GM18870 (cell line): ENCODE measurements around the gene GCLC.

Experiments
- ATAC-seq: cut with Tn5 transposase; IDR thresholded peaks from one replicate; pipeline ENCODE4 v1.9.1; 2021; ENCODE audit warnings: moderate library complexity; ENCODE audit not compliant: unreplicated experiment

GCLC gene

DNA sequence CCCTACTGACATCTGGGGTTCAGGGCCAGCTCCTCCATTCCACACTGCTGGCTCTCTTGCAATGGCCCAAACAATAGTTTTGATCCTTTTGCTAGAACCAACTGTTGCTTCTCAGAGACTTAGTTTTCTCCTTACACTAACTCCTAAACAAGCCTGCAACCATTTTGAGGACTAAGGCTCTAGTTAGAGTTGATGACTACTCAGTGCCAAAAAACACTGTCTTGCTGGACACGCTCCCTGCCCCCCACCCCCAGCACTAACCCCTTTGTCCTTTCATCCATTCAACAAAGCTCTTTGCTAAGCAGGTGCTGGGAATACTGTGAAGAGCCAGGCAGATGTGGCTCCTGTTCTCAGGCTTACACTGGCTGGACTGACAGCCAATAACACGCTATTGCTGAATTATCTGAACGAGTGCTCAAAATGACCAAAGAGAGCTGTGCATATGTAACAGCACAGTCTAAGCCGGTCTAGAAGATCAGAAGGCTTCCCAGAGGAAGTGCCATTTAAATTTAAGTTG is 17.6 kb downstream of the GCLC start:
- no peak for ATAC-seq

DNA sequence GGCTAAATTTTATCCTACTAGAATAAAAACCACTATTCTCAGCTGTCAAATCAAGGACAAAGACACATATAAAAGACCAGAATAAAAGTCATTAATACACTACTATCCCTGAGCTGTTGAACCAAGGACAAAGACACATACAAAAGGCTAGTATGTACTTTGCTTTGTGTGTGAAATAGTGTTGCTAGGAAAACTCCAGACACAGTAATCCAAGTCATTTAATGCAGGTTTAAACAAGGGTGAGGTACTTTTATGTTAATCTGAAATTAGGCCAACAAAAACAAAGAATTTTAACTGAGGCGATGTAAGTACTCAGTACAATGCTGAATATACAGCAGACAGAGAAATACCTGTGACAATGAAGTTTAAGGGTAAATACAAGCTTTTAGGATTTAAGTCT is 18.9 kb downstream of the GCLC start:
- no peak for ATAC-seq

DNA sequence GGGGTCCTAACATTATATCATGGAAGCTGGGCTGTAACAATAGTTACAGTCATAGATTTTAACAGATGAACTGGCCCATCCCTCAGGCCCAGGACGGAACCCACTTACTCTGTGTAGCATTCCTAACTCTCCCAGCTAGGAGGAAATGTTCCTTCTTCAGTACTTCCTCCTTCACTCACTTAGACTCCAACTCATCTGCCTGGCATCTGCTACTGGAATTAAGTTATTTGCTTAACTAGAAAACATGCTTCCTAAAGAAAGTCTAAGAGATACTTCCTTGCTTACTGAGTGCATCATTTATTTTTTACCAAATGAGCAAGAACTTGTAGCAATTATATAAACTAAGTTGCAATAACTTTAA is 20.5 kb downstream of the GCLC start:
- no peak for ATAC-seq

DNA sequence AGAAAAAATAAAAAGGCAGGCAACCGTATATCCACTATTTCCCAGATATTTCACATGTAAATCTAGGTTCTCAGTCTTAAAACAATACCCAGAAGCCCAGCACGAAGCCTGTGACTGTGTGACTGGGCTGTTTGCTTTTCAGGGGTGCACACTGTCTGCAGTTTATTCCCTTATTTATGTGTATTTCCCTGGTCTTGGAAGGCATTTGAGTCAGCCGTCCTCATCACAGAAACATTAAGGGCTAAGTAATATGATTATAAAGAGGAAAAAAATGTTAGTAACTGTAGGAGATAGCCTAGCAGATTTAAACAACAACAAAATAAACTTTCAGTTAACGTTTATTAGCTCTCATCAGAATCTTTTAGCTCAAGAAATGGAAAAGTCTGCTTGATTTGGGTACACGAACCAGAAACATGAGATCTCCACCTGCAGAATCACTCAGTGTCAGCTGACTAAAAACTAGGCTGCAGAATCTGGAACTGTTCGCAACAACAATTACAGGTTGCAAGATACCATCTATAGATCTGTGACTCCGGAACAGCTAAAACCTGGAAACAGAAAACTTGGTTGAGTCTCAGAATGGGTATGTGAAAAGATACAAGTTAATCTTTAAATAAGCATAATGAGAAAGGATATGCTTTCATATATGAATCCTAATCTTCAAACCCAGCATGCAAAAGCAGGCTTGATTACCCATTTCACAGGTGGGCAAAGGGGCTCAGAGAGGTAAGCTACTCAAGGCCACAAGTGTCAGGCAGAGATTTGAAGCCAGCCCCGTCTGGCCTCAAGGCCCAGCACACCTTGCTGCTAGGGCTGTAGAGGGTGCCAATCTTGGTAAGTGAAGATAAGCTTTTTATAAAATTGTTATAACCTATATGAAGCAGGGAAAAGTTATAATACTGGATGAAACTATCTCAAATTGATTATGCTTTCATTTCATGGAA is 21.1 kb downstream of the GCLC start:
- no peak for ATAC-seq

DNA sequence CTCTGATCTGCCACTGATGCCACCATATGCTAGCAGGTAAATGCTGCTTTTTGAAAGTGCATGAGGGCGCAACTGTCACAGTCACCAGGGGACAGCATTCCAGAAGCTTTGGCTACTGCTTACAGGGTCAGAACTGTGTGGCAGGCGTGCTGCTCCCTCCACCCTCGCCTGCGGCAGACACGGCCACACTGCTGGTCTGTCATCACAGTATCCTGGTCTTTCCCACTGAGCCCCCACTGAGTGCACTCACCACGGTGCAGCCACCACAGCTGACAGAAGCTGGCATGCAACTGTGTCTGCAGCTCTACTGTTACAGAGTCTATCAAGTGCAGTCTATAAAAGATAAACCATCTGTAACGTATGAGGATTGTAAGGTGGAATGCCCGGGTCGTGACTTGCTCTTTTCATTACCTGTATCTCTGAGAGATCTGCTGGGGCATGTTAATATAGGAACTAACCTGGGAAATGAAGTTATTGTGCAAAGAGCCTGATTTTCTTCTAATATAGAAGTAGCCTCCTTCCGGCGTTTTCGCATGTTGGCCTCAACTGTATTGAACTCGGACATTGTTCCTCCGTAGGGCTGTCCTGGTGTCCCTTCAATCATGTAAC is 24.5 kb downstream of the GCLC start:
- no peak for ATAC-seq

DNA sequence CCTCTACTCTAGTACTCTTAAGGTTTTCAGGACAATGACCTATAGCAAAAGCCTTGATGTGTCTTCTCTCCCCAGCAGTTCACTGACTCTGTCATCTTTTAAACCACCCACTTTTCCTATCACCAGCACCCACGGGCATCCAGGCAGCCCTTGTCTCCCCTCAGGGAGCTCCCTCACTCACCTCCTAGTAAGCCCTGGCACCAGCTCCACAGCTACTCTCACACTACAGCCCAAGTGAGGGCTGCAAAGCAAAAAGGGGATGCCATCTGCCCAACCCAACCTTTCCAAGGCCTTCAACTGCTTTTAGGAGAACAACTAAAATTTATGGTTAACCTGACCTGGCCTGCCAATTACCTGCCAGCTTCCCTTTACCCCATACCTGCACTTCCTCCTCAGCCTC is 26.0 kb downstream of the GCLC start:
- no peak for ATAC-seq

DNA sequence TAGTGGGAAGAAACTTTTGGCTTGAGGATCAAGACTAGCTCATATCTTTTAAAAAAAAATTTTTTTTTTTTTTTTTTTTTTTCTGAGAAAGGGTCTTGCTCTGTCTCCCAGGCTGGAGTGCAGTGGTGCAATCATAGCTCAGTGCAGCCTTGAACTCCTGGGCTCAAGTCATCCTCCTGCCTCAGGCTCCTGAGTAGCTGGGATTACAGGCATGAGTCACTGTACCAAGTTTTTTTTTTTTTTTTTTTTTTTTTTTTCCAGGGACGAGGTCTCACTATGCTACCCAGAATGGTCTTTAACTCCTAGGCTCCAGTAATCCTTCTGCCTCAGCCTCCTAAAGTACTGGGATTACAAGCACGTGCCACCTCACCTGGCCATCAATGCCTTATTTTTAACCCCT is 27.9 kb downstream of the GCLC start:
- no peak for ATAC-seq

DNA sequence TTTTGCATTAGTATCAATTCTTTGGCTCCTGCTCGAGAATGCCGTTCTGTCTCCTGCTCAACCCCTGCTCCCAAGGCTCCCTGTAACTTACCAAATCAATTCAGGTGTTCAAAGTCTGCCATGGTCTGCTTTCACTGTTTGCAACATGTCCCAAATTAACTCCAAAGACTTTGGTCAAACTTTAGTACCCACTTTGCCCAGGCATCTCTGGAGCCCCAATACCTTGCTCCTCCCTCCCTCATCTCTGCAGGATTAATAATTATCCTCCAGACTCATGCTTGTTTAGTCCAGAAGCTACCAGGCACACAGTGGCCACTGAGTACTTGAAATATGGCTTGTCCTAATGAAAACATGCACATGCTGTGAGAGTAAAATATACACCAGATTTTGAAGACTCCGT is 30.2 kb downstream of the GCLC start:
- ATAC-seq = no peak

DNA sequence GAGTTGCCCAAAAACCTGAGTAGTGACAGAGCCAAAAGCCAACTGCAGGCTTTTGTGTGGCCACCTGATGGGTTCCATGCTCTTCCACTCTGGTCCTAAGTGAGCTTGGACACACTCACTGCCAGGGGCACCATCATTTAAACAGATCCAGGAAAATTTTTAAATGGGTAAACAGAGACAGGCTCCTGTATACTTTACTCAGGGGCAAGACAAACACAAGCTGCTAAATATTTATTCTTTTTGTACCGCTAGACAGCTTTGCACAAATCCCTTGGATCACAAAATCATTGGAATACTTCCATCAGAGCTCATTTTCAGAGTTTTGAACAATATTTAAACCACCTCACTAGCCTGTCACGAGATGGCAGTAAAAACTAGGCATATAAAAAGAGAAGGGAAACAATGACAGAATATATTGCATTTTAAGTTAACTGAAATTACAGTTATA is 31.4 kb downstream of the GCLC start:
- ATAC-seq = no peak

DNA sequence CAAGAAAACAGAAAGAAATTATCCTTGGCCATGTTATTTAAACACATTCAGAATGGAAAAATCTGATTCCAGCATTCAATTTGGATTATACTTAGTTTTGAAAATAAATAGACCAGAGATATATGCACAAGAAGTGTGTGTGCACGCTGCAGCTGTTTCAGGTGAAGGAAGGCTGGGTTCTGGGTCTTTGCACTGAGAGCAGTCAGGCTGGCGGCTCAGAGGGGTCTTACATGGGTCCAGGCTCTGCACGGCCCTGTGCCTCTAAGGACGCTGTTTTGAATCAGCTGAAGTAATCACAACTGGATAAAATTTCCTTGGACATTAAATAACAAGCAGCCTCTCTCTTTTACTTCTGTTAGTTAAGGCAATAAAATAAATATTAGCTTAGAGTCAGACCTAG is 31.8 kb downstream of the GCLC start:
- ATAC-seq = no peak

DNA sequence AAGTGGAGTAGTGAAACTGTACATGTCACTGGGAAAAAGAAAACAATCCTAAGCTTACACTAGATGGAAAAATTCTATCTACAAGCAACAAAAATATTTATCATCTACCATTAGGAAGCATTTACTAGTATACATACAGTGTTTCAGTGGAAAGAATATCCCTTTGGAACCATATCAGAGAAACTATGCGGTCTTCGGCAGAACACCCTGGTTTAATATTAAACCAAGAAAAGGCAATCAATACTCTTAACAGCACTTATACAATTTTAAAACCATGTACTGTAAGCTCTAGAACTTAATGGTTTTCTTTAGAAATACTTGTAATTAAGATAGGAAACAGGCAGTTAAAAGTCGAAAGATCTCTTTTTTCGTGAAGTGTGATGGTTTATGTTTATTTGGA is 32.3 kb downstream of the GCLC start:
- no peak for ATAC-seq

DNA sequence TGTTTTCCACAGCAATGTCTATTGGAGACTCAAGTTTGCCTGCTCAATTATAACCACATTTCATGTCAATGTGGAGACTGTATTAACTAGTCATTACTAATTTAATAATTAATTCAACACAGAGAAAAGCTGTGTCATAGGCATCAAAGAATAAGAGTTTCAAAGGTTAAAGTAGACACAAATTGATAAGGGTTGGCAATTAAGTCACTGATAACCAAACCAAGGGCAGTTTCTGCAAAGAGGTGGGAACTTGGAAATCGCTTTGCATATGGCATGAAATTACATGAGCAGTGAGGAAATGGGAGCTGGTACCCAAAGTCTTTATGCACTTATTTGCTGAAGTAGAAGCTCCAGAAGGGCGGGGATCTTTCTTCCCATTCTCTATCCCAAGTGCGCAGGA is 34.2 kb downstream of the GCLC start:
- no peak for ATAC-seq

DNA sequence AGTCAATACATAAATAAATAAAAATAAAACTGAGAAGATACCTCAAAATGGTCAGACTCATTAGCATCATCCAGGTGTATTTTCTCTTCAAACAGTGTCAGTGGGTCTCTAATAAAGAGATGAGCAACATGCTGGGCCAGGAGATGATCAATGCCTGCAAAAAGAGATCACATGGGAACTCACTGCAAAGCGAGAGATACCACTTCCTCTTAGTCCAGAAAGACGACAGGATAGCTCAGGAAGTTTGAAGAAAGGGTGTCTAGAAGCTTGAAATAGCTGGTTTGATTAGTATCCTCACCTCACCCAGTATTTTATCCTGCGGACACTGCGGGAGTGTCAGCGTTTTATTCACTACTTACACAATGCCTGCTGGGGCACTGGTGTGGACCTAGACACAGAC is 38.0 kb downstream of the GCLC start:
- ATAC-seq = no peak

DNA sequence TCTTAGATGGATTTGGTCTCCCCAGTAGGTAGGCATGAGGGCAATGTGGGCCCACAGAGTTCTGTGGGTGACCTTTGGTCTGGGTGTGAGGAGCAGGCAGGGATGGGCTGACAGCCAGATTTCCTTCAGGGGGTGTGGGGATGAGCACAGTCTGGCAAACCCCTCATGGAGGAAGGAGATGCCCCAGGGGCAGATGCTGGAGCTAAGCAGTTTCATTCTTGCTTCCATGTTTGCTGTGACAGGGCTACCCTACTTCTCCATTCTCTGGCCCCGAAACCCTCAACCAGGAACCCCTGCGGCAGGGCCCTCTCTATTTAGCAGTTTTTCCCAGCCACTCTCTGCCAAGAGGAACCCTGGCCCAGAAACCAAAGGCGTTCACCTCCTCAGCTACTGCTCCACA is 40.4 kb downstream of the GCLC start:
- ATAC-seq = no peak

DNA sequence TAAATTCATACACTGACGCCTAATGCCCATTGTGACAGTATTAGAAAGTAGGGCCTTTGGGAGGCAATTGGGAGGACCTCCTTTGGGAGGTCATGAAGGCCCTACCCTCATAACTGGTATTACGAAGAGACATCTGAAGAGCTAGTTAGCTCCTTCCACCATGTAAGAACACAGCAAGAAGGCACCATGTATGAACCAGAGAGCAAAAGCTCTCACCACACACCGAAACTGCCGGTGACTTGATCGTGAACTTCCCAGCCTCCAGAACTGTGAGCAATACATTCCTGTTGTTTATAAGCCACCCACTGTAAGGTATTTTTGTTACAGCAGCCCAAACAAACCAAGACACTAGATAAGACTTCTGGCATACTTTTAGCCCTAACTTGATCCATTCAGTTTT is 41.8 kb downstream of the GCLC start:
- ATAC-seq = no peak

DNA sequence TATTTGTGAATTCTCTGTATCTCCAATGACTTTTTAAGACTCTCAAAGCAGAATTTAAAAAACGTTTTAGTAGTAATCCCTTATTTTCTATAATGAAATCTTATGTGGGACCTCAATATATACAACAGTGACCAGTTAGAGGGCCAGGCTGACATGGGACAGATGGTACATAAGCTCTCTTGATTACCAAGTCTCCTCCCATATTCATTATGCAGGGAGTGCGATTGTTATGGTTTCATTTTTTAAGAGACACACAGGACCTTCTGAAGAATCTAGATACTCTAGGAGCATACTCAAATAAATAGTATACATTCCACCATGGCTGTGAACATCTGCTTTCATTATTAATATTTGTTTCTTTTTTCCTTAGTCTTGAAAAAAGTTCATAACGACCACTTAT is 43.5 kb downstream of the GCLC start:
- no peak for ATAC-seq

DNA sequence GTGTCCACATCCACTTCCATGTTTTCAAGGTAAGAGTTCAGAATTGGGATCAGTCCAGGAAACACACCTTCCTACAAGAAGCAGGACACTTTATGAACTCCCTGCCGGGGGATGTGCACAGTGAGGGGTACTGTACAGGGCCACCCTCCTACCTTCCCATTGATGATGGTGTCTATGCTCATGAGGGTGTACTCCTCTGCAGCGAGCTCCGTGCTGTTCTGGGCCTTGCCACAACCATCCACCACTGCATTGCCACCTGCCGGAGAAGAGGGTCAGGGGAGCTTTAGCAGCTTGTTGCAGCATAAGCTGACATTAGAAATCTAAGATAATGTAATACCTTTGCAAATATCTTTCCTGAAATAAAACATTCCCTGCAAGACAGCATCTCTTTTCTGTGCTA is 44.8 kb downstream of the GCLC start:
- ATAC-seq = no peak

DNA sequence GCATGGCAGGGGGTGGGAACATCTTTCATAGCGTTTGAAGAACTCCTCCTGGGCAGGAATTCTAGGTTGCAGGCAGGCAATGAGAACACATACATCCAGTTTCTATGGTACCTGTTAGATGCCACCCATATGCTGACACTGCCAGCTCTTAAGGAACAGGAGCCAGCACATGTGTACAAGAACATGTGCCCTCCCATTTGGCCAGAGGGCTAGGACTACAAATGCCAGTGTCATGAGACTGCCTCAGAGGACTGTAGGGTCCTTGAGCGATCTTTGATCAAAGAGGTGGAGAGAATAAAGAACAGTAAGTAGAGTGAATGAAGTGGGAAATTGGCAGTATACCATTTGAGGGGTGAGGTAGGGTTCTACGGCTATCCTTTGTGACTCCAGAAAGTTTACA is 45.8 kb downstream of the GCLC start:
- no peak for ATAC-seq

DNA sequence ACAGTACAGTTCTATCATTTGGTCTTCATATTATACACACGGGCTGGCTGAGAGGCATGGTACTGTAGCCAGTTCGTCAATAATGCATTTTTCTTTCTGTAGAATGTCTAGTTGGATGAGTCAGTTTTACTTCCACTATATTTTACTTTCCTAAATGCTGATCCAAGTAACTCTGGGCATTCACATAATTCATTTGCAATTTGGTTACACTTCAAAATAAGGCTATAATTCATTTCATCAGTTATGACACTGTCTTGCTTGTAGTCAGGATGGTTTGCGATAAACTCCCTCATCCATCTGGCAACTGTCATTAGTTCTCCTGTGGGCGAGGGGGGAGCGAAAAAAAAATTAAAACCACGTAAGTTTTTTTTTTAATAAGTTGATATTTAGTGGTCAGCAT is 46.3 kb downstream of the GCLC start:
- no peak for ATAC-seq

DNA sequence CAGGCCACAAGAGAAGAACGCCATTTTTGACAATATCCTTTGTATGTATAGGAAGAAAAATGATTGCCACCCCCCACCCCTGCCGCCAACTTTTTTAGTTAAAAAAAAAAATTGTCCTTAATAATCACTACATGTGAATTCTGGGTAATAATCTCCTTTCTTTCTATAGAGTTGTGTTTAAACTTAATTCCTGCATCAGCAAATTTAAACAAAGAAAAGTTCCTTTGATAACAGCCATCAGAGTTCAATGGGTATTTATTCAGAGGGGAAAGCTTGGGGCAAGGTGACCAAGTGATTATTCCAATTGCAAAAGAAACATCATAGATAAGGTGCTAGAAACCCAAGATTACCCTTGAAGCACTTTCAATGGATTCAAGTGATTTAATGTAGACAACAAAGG is 47.0 kb downstream of the GCLC start:
- ATAC-seq = no peak

DNA sequence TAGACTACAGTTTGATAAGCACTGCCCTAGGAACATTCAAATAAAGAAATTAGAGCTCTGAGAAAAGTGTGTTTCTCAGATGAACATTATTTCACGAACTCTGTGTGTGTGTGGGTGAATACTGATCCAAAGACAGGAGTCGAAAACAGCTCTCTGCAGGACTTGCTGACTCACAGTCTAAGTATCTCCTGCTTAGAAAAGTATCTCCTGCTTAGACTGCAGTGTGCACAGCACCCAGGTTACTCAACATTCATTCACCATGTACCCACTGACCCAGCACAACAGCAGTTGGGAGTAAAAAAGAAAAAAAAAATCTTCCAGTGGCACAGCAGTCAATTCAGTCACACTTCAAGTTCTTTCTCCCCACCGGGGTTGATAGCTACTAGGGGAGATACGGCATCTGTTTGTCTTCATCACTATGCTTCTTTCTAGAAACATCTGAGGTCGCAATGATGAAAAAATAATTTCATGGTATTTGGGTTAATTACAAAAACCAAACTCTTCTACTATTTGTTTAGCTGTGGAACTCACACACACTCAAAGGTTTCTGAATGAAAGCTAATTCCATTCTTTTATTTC is 48.0 kb downstream of the GCLC start:
- no peak for ATAC-seq
